K562 (cell line): ENCODE measurements around the gene RIC3. TPM values are rescaled to one million over a fixed set of nuclear protein-coding genes. Genes with fewer than 3 reads are reported as not detected.

ENCODE experiments used
- BCOR ChIP-seq: fragments of 450-650 bp; IDR thresholded peaks from 2 replicates; pipeline ENCODE4 v1.6.1; 2016
- C11orf30 ChIP-seq: fragments of 450-650 bp; IDR thresholded peaks from 2 replicates; pipeline ENCODE4 v1.6.1; 2016; ENCODE audit warnings: low read depth, mild to moderate bottlenecking
- CREB3 ChIP-seq: fragments of 450-650 bp; conservative IDR thresholded peaks from 2 replicates; pipeline ENCODE4 v1.6.1; 2016; ENCODE audit warnings: missing genetic modification characterization, low read depth, mild to moderate bottlenecking, missing compliant biosample characterization, moderate library complexity
- DMBX1 ChIP-seq: fragments of 250-450 bp; sonication (Bioruptor Pico); IDR thresholded peaks from 2 replicates; pipeline ENCODE4 v1.8.0; 2022; ENCODE audit warnings: inconsistent platforms, mild to moderate bottlenecking, moderate library complexity, borderline replicate concordance
- ERF ChIP-seq: fragments of 450-650 bp; formaldehyde crosslinking; IDR thresholded peaks from 2 replicates; pipeline ENCODE4 v1.4.0; 2020; ENCODE audit warnings: mild to moderate bottlenecking, mixed read lengths
- GATAD2A ChIP-seq: fragments of 450-650 bp; IDR thresholded peaks from 2 replicates; pipeline ENCODE4 v1.6.1; 2017
- HDAC2 ChIP-seq: fragments of 450-650 bp; IDR thresholded peaks from 2 replicates; pipeline ENCODE4 v1.6.1; 2016; ENCODE audit warnings: mild to moderate bottlenecking
- HLTF ChIP-seq: fragments of 450-650 bp; IDR thresholded peaks from 2 replicates; pipeline ENCODE4 v1.6.1; 2016
- ILF3 ChIP-seq: fragments of 450-650 bp; IDR thresholded peaks from 2 replicates; pipeline ENCODE4 v1.6.1; 2018; ENCODE audit warnings: antibody characterized with exemption, mild to moderate bottlenecking, moderate library complexity, borderline replicate concordance
- JUND ChIP-seq, 2 experiments: IDR thresholded peaks; 2 replicates in 1 of 2; 3 replicates in 1 of 2; pipeline ENCODE4 v1.6.1; 2011; ENCODE audit warnings: borderline replicate concordance in 2 of 2, low read depth in 2 of 2, low read length in 2 of 2, improper control_type of control experiment in 1 of 2, missing biosample characterization in 1 of 2, missing genetic modification characterization in 1 of 2, missing genetic modification reagents in 1 of 2
- KDM1A ChIP-seq, 2 experiments: fragments of 450-650 bp; IDR thresholded peaks; 2 replicates each; pipeline ENCODE4 v1.6.1; 2016; ENCODE audit warnings: mild to moderate bottlenecking in 2 of 2
- KHSRP ChIP-seq: fragments of 450-650 bp; IDR thresholded peaks from 2 replicates; pipeline ENCODE4 v1.6.1; 2017
- LEF1 ChIP-seq: fragments of 450-650 bp; IDR thresholded peaks from 2 replicates; pipeline ENCODE4 v1.6.1; 2016; ENCODE audit warnings: mild to moderate bottlenecking
- MECOM ChIP-seq: fragments of 250-450 bp; sonication (Bioruptor Pico); IDR thresholded peaks from 2 replicates; pipeline ENCODE4 v1.8.0; 2022; ENCODE audit warnings: inconsistent platforms
- NEUROD1 ChIP-seq: fragments of 150-350 bp; IDR thresholded peaks from 2 replicates; pipeline ENCODE4 v1.6.1; 2014; ENCODE audit warnings: borderline replicate concordance, low read length, low read depth; ENCODE audit not compliant: partially characterized antibody
- NFE2 ChIP-seq: IDR thresholded peaks from 2 replicates; pipeline ENCODE4 v1.6.1; 2014; ENCODE audit warnings: antibody characterized with exemption, low read depth
- OTX1 ChIP-seq: fragments of 450-650 bp; formaldehyde crosslinking; IDR thresholded peaks from 2 replicates; pipeline ENCODE4 v1.4.0; 2022; ENCODE audit warnings: mild to moderate bottlenecking
- PHF20 ChIP-seq: fragments of 450-650 bp; IDR thresholded peaks from 2 replicates; pipeline ENCODE4 v1.6.1; 2018; ENCODE audit not compliant: partially characterized antibody
- PKNOX1 ChIP-seq: fragments of 450-650 bp; IDR thresholded peaks from 2 replicates; pipeline ENCODE4 v1.6.1; 2016
- PTTG1 ChIP-seq: fragments of 450-650 bp; IDR thresholded peaks from 2 replicates; pipeline ENCODE4 v1.6.1; 2016; ENCODE audit warnings: low read depth, mild to moderate bottlenecking, missing genetic modification characterization, missing compliant biosample characterization
- RNF2 ChIP-seq: sonication (generic); IDR thresholded peaks from 2 replicates; pipeline ENCODE4 v1.6.1; 2016
- SRSF3 ChIP-seq: fragments of 200-400 bp; formaldehyde crosslinking; IDR thresholded peaks from 2 replicates; pipeline ENCODE4 v1.6.1; 2016; ENCODE audit warnings: mild to moderate bottlenecking, low read length, moderate library complexity; ENCODE audit not compliant: insufficient read depth
- XRCC4 ChIP-seq: IDR thresholded peaks from one replicate; pipeline ENCODE4 v1.6.1; 2011; ENCODE audit not compliant: insufficient read depth, insufficient read length; ENCODE audit errors: extremely low read depth
- ZNF316 ChIP-seq: fragments of 450-650 bp; IDR thresholded peaks from 2 replicates; pipeline ENCODE4 v1.6.1; 2016
- polyA plus RNA-seq, 8 experiments: library from polyadenylated mRNA; depleted of rRNA in 4 of 8; stranded (reverse) in 5 of 8; unstranded in 3 of 8; fragments of >200 nt; fragmentation: Nextera tagmentation in 2 of 8; fragmentation: Illumina TruSeq in 1 of 8; extraction: Ambion mirVana in 2 of 8; extraction: Trizol in 1 of 8; gene quantifications; 2 replicates each; pipeline versions ENCODE4 v1.2.1 to v1.2.3, GENCODE V29; 2011 to 2014; ENCODE audit warnings: inconsistent platforms in 1 of 8, missing spikeins in 1 of 8
- total RNA-seq, 7 experiments: library from RNA; depleted of rRNA in 6 of 7; stranded (reverse); fragments of >200 nt in 6 of 7; fragmentation: Illumina TruSeq in 2 of 7; extraction: Trizol in 2 of 7; gene quantifications; 2 replicates each; pipeline versions ENCODE4 v1.2.1 to v1.2.3, GENCODE V29; 2011 to 2021; ENCODE audit warnings: low replicate concordance in 1 of 7
- TF ChIP-seq, protein P1 (sequence below): fragments of 450-650 bp; IDR thresholded peaks from 2 replicates; pipeline ENCODE4 v1.6.1; 2016; ENCODE audit warnings: low read depth, mild to moderate bottlenecking, moderate library complexity
- TF ChIP-seq, protein P2 (sequence below): sonication (generic); formaldehyde crosslinking; IDR thresholded peaks from 2 replicates; pipeline ENCODE4 v1.8.0; 2022; ENCODE audit warnings: mild to moderate bottlenecking, missing genetic modification reagents

RIC3 gene
- total and polyA plus RNA-seq, 9 of the 15 experiments (the other 6 are each of a cell fraction or from before 2014, with no cell fraction given) = 0.03 to 0.16 (median 0.05) TPM; not detected in 4

GRCh38 chr11:8206251-8207079, 37.6 kb upstream of the RIC3 start (continued):
- TF ChIP-seq DMBX1 (CRISPR knock-in tag) = peak; percentile 89
- TF ChIP-seq RNF2 = peak; percentile 71
- 0 out of 2 replicates have a peak, but pooled peaks have one; percentile 24 for TF ChIP-seq ILF3
- peak; percentile 83 for TF ChIP-seq C11orf30
- TF ChIP-seq KHSRP = peak; percentile 75
- peak; percentile 11; the same call in 1 of the 2 replicates for TF ChIP-seq JUND (IDR thresholded peaks at IDR 0.05; ENCODE audit: borderline replicate concordance, low read depth, low read length)
- TF ChIP-seq JUND (tag; IDR thresholded peaks at IDR 0.05; ENCODE audit: borderline replicate concordance, low read depth, low read length) = no peak; the same call in 2 of the 3 replicates
- TF ChIP-seq, protein P1, sequence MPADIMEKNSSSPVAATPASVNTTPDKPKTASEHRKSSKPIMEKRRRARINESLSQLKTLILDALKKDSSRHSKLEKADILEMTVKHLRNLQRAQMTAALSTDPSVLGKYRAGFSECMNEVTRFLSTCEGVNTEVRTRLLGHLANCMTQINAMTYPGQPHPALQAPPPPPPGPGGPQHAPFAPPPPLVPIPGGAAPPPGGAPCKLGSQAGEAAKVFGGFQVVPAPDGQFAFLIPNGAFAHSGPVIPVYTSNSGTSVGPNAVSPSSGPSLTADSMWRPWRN = peak; percentile 96
- no peak for TF ChIP-seq PTTG1 (tag)
- TF ChIP-seq HLTF = peak; percentile 14; the same call in 1 of the 2 replicates
- peak; percentile 86 for TF ChIP-seq ERF (CRISPR knock-in tag)
- TF ChIP-seq PHF20 = peak; percentile 39
- TF ChIP-seq ZNF316 = peak; percentile 82
- TF ChIP-seq XRCC4 = no peak
- TF ChIP-seq BCOR = peak; percentile 96
- TF ChIP-seq KDM1A (IDR thresholded peaks at IDR 0.05) = peak; percentile 81 to 86
- peak; percentile 65 for TF ChIP-seq LEF1
- TF ChIP-seq OTX1 (CRISPR knock-in tag) = 0 out of 2 replicates have a peak, but pooled peaks have one; percentile 26
- peak; percentile 87 for TF ChIP-seq PKNOX1
- peak; percentile 77 for TF ChIP-seq HDAC2
- peak; percentile 67 for TF ChIP-seq NEUROD1
- TF ChIP-seq MECOM (CRISPR knock-in tag) = 0 out of 2 replicates have a peak, but pooled peaks have one; percentile 53
- TF ChIP-seq NFE2 = peak; percentile 75
- no peak for TF ChIP-seq SRSF3
- peak; percentile 79; the same call in 1 of the 2 replicates for TF ChIP-seq CREB3 (tag)
- TF ChIP-seq, protein P2, sequence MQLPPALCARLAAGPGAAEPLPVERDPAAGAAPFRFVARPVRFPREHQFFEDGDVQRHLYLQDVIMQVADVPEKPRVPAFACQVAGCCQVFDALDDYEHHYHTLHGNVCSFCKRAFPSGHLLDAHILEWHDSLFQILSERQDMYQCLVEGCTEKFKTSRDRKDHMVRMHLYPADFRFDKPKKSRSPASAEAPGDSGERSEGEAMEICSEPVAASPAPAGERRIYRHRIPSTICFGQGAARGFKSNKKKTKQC (CRISPR knock-in tag) = no peak
- 0 out of 2 replicates have a peak, but pooled peaks have one; percentile 56 for TF ChIP-seq GATAD2A
